ENCODE results near the gene APCDD1. TPM values are rescaled to one million over a fixed set of nuclear protein-coding genes. Genes with fewer than 3 reads are reported as not detected.

APCDD1 gene
- total and polyA plus RNA-seq, 2 of the 8 experiments (the other 6 are each of a cell fraction or from before 2014, with no cell fraction given): 2.6 to 3.6 TPM

- TF ChIP-seq CHD7 (IDR thresholded peaks at IDR 0.05; ENCODE audit: insufficient replicate concordance, low read length): no peak
- TF ChIP-seq BACH1 (IDR thresholded peaks at IDR 0.05; ENCODE audit: low read length): no peak
- no peak for TF ChIP-seq NRF1 (IDR thresholded peaks at IDR 0.05; ENCODE audit: low read depth, low read length)
- TF ChIP-seq EGR1 (IDR thresholded peaks at IDR 0.05; ENCODE audit: borderline replicate concordance, low read depth, low read length): no peak
- no peak for TF ChIP-seq SP1 (IDR thresholded peaks at IDR 0.05; ENCODE audit: low read depth, low read length)
Observed at GRCh38 chr18:10437837-10438236, 16.6 kb upstream of the APCDD1 start (continued).

All from H1 (cell line).